GM19035 (cell line): Measurements from ENCODE around the gene TMCC1.
"Not testable (repeated sequence)": the region's sequence is repeated elsewhere in the genome, so short reads cannot be mapped to it uniquely, and the experiment has no call there.

Experiments used
- ATAC-seq: cut with Tn5 transposase; IDR thresholded peaks from one replicate; pipeline ENCODE4 v1.9.1; 2021; ENCODE audit not compliant: unreplicated experiment

TMCC1 gene

GRCh38 chr3:129689036-129689435, 204.5 kb downstream of the TMCC1 start:
- no peak for ATAC-seq

GRCh38 chr3:129688271-129688895, 205.1 kb downstream of the TMCC1 start:
- no peak for ATAC-seq

- ATAC-seq: no peak
These were observed 205.9 kb downstream of the TMCC1 start for GRCh38 chr3:129687586-129688125.

- no peak for ATAC-seq
These were observed 206.6 kb downstream of the TMCC1 start for GRCh38 chr3:129686941-129687340.

- no peak for ATAC-seq
These were observed 209.2 kb downstream of the TMCC1 start for GRCh38 chr3:129684270-129684669.

- no peak for ATAC-seq
These were observed 210.3 kb downstream of the TMCC1 start for GRCh38 chr3:129683201-129683600.

- no peak for ATAC-seq
These were observed 216.5 kb downstream of the TMCC1 start for GRCh38 chr3:129676985-129677384.

GRCh38 chr3:129674798-129675123, 218.8 kb downstream of the TMCC1 start:
- not testable (repeated sequence) for ATAC-seq

- ATAC-seq: no peak
These were observed 219.4 kb downstream of the TMCC1 start for GRCh38 chr3:129673897-129674797.

GRCh38 chr3:129673012-129673411, 220.5 kb downstream of the TMCC1 start:
- ATAC-seq: no peak

GRCh38 chr3:129672412-129672811, 221.1 kb downstream of the TMCC1 start:
- ATAC-seq: no peak

- ATAC-seq: no peak
These were observed 228.3 kb downstream of the TMCC1 start for GRCh38 chr3:129665024-129665768.

- ATAC-seq: no peak
These were observed 229.4 kb downstream of the TMCC1 start for GRCh38 chr3:129663930-129664646.

GRCh38 chr3:129663045-129663446, 230.5 kb downstream of the TMCC1 start:
- no peak for ATAC-seq

GRCh38 chr3:129662191-129662608, 231.3 kb downstream of the TMCC1 start:
- ATAC-seq: no peak

- ATAC-seq: no peak
These were observed 231.7 kb downstream of the TMCC1 start for GRCh38 chr3:129661766-129662165.

GRCh38 chr3:129658110-129658843, 235.2 kb downstream of the TMCC1 start:
- no peak for ATAC-seq

GRCh38 chr3:129657261-129658046, 236.1 kb downstream of the TMCC1 start:
- ATAC-seq: no peak

GRCh38 chr3:129656659-129657247, 236.8 kb downstream of the TMCC1 start:
- no peak for ATAC-seq
